Breast epithelium (tissue), 4 donors: ENCODE measurements around the gene ARHGAP45. TPM values are rescaled to one million over a fixed set of nuclear protein-coding genes. Genes with fewer than 3 reads are reported as not detected.
A peak's percentile ranks its signal among the peaks of the same experiment; 100 is the strongest.

Experiments
- DNase-seq, 2 donors: peaks; one replicate each; pipeline ENCODE4 v3.0.0-alpha.2; 2019; ENCODE audit warnings: low spot score in 2 of 2
- H3K27ac ChIP-seq, 2 donors: fragments of 200-600 bp; sonication (generic) in 1 of 2; one replicate each; pipeline ENCODE4 v1.5.1; 2016 to 2019; ENCODE audit warnings: mild to moderate bottlenecking in 1 of 2
- H3K27me3 ChIP-seq, 2 donors: fragments of 200-600 bp; sonication (generic) in 1 of 2; one replicate each; pipeline versions ENCODE4 v1.5.1 to v1.6.0; 2017 to 2019; ENCODE audit warnings: control low read depth in 1 of 2, mild to moderate bottlenecking in 1 of 2
- H3K36me3 ChIP-seq: fragments of 200-600 bp; one replicate; pipeline ENCODE4 v1.5.1; 2019
- H3K4me1 ChIP-seq, 2 donors: fragments of 200-600 bp; sonication (generic); one replicate each; pipeline ENCODE4 v1.5.1; 2016 to 2019; ENCODE audit warnings: control low read depth in 1 of 2
- H3K4me3 ChIP-seq, 3 donors: fragments of 200-600 bp; sonication (generic); 1 replicate in 2 of 3; 2 replicates in 1 of 3; pipeline ENCODE4 v1.5.1; 2016 to 2019; ENCODE audit warnings: mild to moderate bottlenecking in 3 of 3, moderate library complexity in 2 of 3
- H3K9me3 ChIP-seq, 2 donors: fragments of 200-600 bp; sonication (generic) in 1 of 2; one replicate each; pipeline ENCODE4 v1.5.1; 2016 to 2019; ENCODE audit warnings: control low read depth in 1 of 2
- POLR2A ChIP-seq: fragments of 450-650 bp; IDR thresholded peaks from one replicate; pipeline ENCODE4 v1.6.1; 2016; ENCODE audit warnings: antibody characterized with exemption, mild to moderate bottlenecking, moderate library complexity
- POLR2AphosphoS5 ChIP-seq, 3 donors: sonication (generic); formaldehyde crosslinking; IDR thresholded peaks; one replicate each; pipeline ENCODE4 v1.6.1; 2017; ENCODE audit warnings: antibody characterized with exemption in 3 of 3
- intact Hi-C: fragments of 100-400 bp; cut with DNase I; formaldehyde crosslinking; loops from one replicate; pipeline ENCODE4 v1.15.1; 2023; ENCODE audit warnings: low total_unique reads
- total RNA-seq, 3 donors: library from RNA; depleted of rRNA; stranded (reverse); fragments of >200 nt; gene quantifications; one replicate each; pipeline ENCODE4 v1.1.0, GENCODE V29; 2016
- TF ChIP-seq, protein P1 (sequence below), 3 donors: fragments of 450-650 bp; IDR thresholded peaks; one replicate each; pipeline ENCODE4 v1.5.1; 2016 to 2017; ENCODE audit warnings: antibody characterized with exemption in 3 of 3, mild to moderate bottlenecking in 3 of 3, moderate library complexity in 3 of 3

ARHGAP45 gene
- total RNA-seq, 3 donors from 2014 or later = 18.7 to 43.2 (median 23.9) TPM

DNA sequence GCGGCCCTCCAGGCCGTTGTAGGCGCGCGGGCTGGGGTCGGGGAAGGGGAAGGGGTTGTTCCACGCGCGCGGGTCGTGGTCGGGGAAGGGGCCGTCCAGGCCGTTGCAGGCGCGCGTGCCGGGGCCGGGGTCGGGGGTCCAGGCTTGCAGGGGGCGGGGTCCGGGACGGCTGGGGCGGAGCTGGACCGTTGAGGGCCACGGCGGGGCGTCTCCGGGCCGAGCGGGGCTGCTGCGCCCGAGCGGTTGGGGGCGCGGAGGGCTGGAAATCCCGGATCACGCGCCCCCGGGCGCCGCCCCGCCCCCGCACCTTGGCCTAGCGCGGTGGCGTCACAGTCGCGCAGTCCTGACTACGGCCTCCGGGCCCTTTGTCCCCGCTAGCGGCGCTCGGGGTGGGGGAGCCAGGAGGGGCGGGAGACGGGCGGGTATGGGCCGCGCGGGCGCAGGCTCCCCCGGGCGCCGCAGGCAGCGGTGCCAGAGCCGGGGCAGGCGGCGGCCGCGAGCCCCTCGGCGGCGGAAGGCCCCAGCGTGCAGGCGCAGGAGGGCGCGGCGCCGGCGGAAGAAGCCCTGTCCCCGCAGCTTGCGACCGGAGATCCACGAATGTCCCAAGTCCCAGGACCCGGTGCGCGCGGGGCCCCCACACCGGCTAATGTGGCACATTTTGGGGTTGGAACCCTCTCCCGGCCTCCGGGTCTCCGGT lies 37.5 kb downstream of the ARHGAP45 start:
- H3K27me3 ChIP-seq = no peaks in the 10 kb centered on the region
- no peaks in the 10 kb centered on the region for H3K9me3 ChIP-seq
- peak overlapping the region; percentile 97 for H3K27ac ChIP-seq
- H3K4me1 ChIP-seq = peaks cover 12 to 30% of the 10 kb centered on the region in 2 donors
- DNase-seq = peak in 1 of 2 donors; percentile 73
- peak overlapping the region; percentile 86 to 92 (median 88) for H3K4me3 ChIP-seq
- TF ChIP-seq, protein P1, sequence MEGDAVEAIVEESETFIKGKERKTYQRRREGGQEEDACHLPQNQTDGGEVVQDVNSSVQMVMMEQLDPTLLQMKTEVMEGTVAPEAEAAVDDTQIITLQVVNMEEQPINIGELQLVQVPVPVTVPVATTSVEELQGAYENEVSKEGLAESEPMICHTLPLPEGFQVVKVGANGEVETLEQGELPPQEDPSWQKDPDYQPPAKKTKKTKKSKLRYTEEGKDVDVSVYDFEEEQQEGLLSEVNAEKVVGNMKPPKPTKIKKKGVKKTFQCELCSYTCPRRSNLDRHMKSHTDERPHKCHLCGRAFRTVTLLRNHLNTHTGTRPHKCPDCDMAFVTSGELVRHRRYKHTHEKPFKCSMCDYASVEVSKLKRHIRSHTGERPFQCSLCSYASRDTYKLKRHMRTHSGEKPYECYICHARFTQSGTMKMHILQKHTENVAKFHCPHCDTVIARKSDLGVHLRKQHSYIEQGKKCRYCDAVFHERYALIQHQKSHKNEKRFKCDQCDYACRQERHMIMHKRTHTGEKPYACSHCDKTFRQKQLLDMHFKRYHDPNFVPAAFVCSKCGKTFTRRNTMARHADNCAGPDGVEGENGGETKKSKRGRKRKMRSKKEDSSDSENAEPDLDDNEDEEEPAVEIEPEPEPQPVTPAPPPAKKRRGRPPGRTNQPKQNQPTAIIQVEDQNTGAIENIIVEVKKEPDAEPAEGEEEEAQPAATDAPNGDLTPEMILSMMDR (IDR thresholded peaks at IDR 0.05) = no peak
- TF ChIP-seq POLR2AphosphoS5 (IDR thresholded peaks at IDR 0.05) = no peak
- TF ChIP-seq POLR2A = no peak
- H3K36me3 ChIP-seq = peaks cover 12% of the 10 kb centered on the region
- intact Hi-C loops = loop anchor here (5.0 kb wide), 1 partner anchor 77 kb away; the partner anchor contains the start of gene CNN2

DNA sequence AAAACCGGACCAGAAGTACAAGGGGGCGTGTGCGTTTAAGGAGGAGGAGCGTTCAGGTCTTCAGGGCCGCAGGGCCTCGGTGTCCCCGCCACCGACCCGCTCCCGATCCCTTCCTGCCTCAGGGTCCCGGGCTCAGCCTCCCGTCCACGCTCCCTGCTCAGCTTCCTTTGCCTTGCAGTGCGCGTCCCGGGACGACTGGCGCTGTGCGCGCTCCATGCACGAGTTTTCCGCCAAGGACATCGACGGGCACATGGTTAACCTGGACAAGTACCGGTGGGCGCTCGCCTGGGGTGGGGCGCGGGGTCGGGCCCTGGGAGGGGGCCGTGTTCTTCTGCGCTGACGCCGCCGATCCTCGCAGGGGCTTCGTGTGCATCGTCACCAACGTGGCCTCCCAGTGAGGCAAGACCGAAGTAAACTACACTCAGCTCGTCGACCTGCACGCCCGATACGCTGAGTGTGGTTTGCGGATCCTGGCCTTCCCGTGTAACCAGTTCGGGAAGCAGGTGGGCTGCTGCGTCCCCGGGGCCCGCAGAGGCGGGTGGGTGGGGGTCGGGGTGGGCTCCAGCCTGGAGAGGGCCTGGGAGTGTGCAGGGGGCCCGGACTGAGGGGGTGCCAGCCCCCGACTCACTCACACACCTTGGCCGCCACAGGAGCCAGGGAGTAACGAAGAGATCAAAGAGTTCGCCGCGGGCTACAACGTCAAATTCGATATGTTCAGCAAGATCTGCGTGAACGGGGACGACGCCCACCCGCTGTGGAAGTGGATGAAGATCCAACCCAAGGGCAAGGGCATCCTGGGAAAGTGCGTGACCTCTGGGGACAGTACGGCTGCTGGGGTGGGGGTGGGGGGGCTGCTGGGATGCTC lies 38.3 kb downstream of the ARHGAP45 start:
- Histone ChIP-seq H3K4me1 (peaks cover 12 to 30% of the 10 kb centered on the region in 2 donors), H3K27me3 (no peaks in the 10 kb centered on the region), H3K9me3 (no peaks in the 10 kb centered on the region), H3K36me3 (peaks cover 12% of the 10 kb centered on the region), H3K4me3 (peak overlapping the region; percentile 86 to 92 (median 88)), H3K27ac (peak overlapping the region; percentile 97)
- DNase-seq = no peak
- TF ChIP-seq POLR2AphosphoS5 (IDR thresholded peaks at IDR 0.05) (peak; percentile 24 to 67 (median 47)), POLR2A (no peak)
- intact Hi-C loops = no loop called here

GRCh38 chr19:1105873-1106840 lies 39.2 kb downstream of the ARHGAP45 start:
- Histone ChIP-seq H3K4me3 (peak overlapping the region in 2 of 3 donors; percentile 86 to 88), H3K27ac (peak overlapping the region; percentile 97), H3K4me1 (peaks cover 12 to 26% of the 10 kb centered on the region in 2 donors)

GRCh38 chr19:1106841-1107660 lies 40.1 kb downstream of the ARHGAP45 start:
- Histone ChIP-seq H3K4me3 (peak overlapping the region in 1 of 3 donors; percentile 15), H3K9me3 (no peaks in the 10 kb centered on the region), H3K27ac (peak overlapping the region; percentile 55 to 97), H3K4me1 (peaks cover 12 to 25% of the 10 kb centered on the region in 2 donors), H3K27me3 (no peaks in the 10 kb centered on the region), H3K36me3 (peaks cover 12% of the 10 kb centered on the region)
- TF ChIP-seq, protein P1 (IDR thresholded peaks at IDR 0.05) = peak in 1 of 3 donors; percentile 17
- TF ChIP-seq POLR2A = no peak
- intact Hi-C loops = no loop called here
- DNase-seq = no peak

More at GRCh38 chr19:1105873-1106840, 39.2 kb downstream of the ARHGAP45 start:
- DNase-seq = no peak
- Histone ChIP-seq H3K36me3 (peaks cover 12% of the 10 kb centered on the region), H3K27me3 (no peaks in the 10 kb centered on the region), H3K9me3 (no peaks in the 10 kb centered on the region)
- intact Hi-C loops = no loop called here
- TF ChIP-seq, protein P1 (IDR thresholded peaks at IDR 0.05) = peak in 1 of 3 donors; percentile 16
- TF ChIP-seq POLR2A = no peak
